Effector CD8-positive, alpha-beta T cell (primary cell): ENCODE measurements around the gene CASP1.

Experiments used
- DNase-seq: peaks from one replicate; lab custom pipeline; 2025; lab: John Stamatoyannopoulos, UW

CASP1 gene

GRCh38 chr11:104984808-104985207, 50.1 kb downstream of the CASP1 start:
- no peak for DNase-seq

GRCh38 chr11:104979839-104980238, 55.1 kb downstream of the CASP1 start:
- DNase-seq, result no peak
